GM23248 (cell line): ENCODE measurements around the gene SFPQ. TPM values are rescaled to one million over a fixed set of nuclear protein-coding genes. Genes with fewer than 3 reads are reported as not detected.
A peak's percentile ranks its signal among the peaks of the same experiment; 100 is the strongest.

Experiments
- DNase-seq: peaks from one replicate; pipeline ENCODE4 v3.0.0-alpha.2; 2015
- H2AFZ ChIP-seq: fragments of 200-600 bp; sonication (generic); 2 replicates; pipeline ENCODE4 v1.6.1; 2016; ENCODE audit warnings: antibody characterized with exemption
- H3F3A ChIP-seq: fragments of 200-600 bp; sonication (generic); 2 replicates; pipeline ENCODE4 v1.6.1; 2016; ENCODE audit warnings: mild to moderate bottlenecking, antibody characterized with exemption, mixed run types; ENCODE audit not compliant: insufficient read depth
- H3K27ac ChIP-seq: fragments of 200-600 bp; sonication (generic); 2 replicates; pipeline ENCODE4 v1.5.1; 2016; ENCODE audit warnings: mild to moderate bottlenecking
- H3K27me3 ChIP-seq: fragments of 200-600 bp; sonication (generic); replicated peaks from 2 replicates; pipeline ENCODE4 v1.6.1; 2016; ENCODE audit warnings: mild to moderate bottlenecking; ENCODE audit not compliant: insufficient read depth
- H3K36me3 ChIP-seq: fragments of 200-600 bp; sonication (generic); 2 replicates; pipeline ENCODE4 v1.6.1; 2016; ENCODE audit warnings: low read depth, mild to moderate bottlenecking
- H3K4me1 ChIP-seq: fragments of 200-600 bp; sonication (generic); 2 replicates; pipeline ENCODE4 v1.6.1; 2016; ENCODE audit warnings: mild to moderate bottlenecking; ENCODE audit not compliant: insufficient read depth
- H3K4me2 ChIP-seq: fragments of 200-600 bp; sonication (generic); one replicate; pipeline ENCODE4 v1.6.1; 2016; ENCODE audit warnings: mild to moderate bottlenecking; ENCODE audit not compliant: unreplicated experiment
- H3K4me3 ChIP-seq: fragments of 200-600 bp; sonication (generic); 2 replicates; pipeline ENCODE4 v1.5.1; 2016; ENCODE audit warnings: mild to moderate bottlenecking
- H3K79me2 ChIP-seq: fragments of 200-600 bp; sonication (generic); 2 replicates; pipeline ENCODE4 v1.6.1; 2016; ENCODE audit warnings: mild to moderate bottlenecking; ENCODE audit not compliant: insufficient read depth
- H3K9ac ChIP-seq: fragments of 200-600 bp; sonication (generic); 2 replicates; pipeline ENCODE4 v1.6.1; 2016; ENCODE audit warnings: mild to moderate bottlenecking
- H3K9me2 ChIP-seq: fragments of 200-600 bp; sonication (generic); 2 replicates; pipeline ENCODE4 v1.6.1; 2016; ENCODE audit warnings: mixed run types, mild to moderate bottlenecking, moderate library complexity; ENCODE audit not compliant: insufficient read depth
- H3K9me3 ChIP-seq: fragments of 200-600 bp; sonication (generic); one replicate; pipeline ENCODE4 v1.6.1; 2017; ENCODE audit warnings: low read depth
- H4K20me1 ChIP-seq: fragments of 200-600 bp; sonication (generic); 2 replicates; pipeline ENCODE4 v1.6.0; 2016; ENCODE audit not compliant: insufficient read depth
- EZH2 ChIP-seq: fragments of 200-600 bp; sonication (generic); IDR thresholded peaks from 2 replicates; pipeline ENCODE4 v1.6.1; 2018; ENCODE audit warnings: antibody characterized with exemption, mild to moderate bottlenecking; ENCODE audit not compliant: insufficient read depth, poor library complexity, severe bottlenecking
- EZH2phosphoT487 ChIP-seq: fragments of 200-600 bp; sonication (generic); IDR thresholded peaks from 2 replicates; pipeline ENCODE4 v1.6.1; 2018; ENCODE audit warnings: antibody characterized with exemption, moderate library complexity, mild to moderate bottlenecking, low read depth; ENCODE audit not compliant: insufficient read depth
- WGBS, 2 experiments: methylation state at CpG; one replicate each; pipeline ENCODE4 v1.1.6; 2015 to 2017; ENCODE audit warnings: low lambda C conversion rate in 2 of 2, low coverage in 1 of 2; ENCODE audit errors: missing lambda C conversion rate in 2 of 2; 5-methylcytosine and 5-hydroxymethylcytosine counted together
- in situ Hi-C: fragments of 300-500 bp; cut with MboI; formaldehyde crosslinking; loops from 2 replicates; pipeline ENCODE4 v1.15.0; 2020
- polyA plus RNA-seq: library from polyadenylated mRNA; unstranded; fragments of >200 nt; fragmentation: Nextera tagmentation; extraction: Ambion mirVana; gene quantifications from 2 replicates; pipeline ENCODE4 v1.2.1, GENCODE V29; 2016
- total RNA-seq: library from RNA; depleted of rRNA; stranded (reverse); fragments of >200 nt; shearing (Covaris generic); gene quantifications from 2 replicates; pipeline ENCODE4 v1.2.3, GENCODE V29; 2014

The SFPQ gene
- total and polyA plus RNA-seq, 2 experiments from 2014 or later, result 60.5 to 129 TPM

- 3 to 9% methylated on average over 3 of the region's 3 CpGs for WGBS, 2 experiments
- no peaks in the 10 kb centered on the region for H3K9me2 ChIP-seq
- H3F3A ChIP-seq, result no peaks in the 10 kb centered on the region
- no peaks in the 10 kb centered on the region for H3K27me3 ChIP-seq
- H3K4me3 ChIP-seq, result no peak overlapping the region
- no peak overlapping the region; the same call in 1 of the 2 replicates for H2AFZ ChIP-seq
- TF ChIP-seq EZH2 (no peak), EZH2phosphoT487 (no peak)
- no peaks in the 10 kb centered on the region for H3K4me1 ChIP-seq
- no peaks in the 10 kb centered on the region for H4K20me1 ChIP-seq
- no peak overlapping the region for H3K27ac ChIP-seq
- peak; percentile 26 for DNase-seq
- H3K9me3 ChIP-seq, result no peaks in the 10 kb centered on the region
- H3K36me3 ChIP-seq, result no peaks in the 10 kb centered on the region
- H3K79me2 ChIP-seq, result no peaks in the 10 kb centered on the region
- no peak overlapping the region for H3K4me2 ChIP-seq
- no peak overlapping the region for H3K9ac ChIP-seq
- in situ Hi-C loops, result no loop called here
Measured at GRCh38 chr1:35215346-35215745, 22.4 kb upstream of the SFPQ start.

GRCh38 chr1:35211120-35211414, 18.1 kb upstream of the SFPQ start:
- no peaks in the 10 kb centered on the region for H3K4me1 ChIP-seq
- H3K9me2 ChIP-seq, result no peaks in the 10 kb centered on the region
- no peak for TF ChIP-seq EZH2phosphoT487
- no peak for TF ChIP-seq EZH2
- H3K9ac ChIP-seq, result no peak overlapping the region
- DNase-seq, result no peak
- H3K4me3 ChIP-seq, result no peak overlapping the region
- H3K36me3 ChIP-seq, result no peaks in the 10 kb centered on the region
- no peak overlapping the region for H3K4me2 ChIP-seq
- no peak overlapping the region for H3K27ac ChIP-seq
- H3K27me3 ChIP-seq, result no peaks in the 10 kb centered on the region
- no peaks in the 10 kb centered on the region for H3K9me3 ChIP-seq
- H2AFZ ChIP-seq, result no peak overlapping the region
- in situ Hi-C loops, result no loop called here
- no peaks in the 10 kb centered on the region for H3F3A ChIP-seq
- H4K20me1 ChIP-seq, result no peaks in the 10 kb centered on the region
- 58 to 67% methylated on average over 1 of the region's 1 CpG for WGBS, 2 experiments
- H3K79me2 ChIP-seq, result no peaks in the 10 kb centered on the region

DNA sequence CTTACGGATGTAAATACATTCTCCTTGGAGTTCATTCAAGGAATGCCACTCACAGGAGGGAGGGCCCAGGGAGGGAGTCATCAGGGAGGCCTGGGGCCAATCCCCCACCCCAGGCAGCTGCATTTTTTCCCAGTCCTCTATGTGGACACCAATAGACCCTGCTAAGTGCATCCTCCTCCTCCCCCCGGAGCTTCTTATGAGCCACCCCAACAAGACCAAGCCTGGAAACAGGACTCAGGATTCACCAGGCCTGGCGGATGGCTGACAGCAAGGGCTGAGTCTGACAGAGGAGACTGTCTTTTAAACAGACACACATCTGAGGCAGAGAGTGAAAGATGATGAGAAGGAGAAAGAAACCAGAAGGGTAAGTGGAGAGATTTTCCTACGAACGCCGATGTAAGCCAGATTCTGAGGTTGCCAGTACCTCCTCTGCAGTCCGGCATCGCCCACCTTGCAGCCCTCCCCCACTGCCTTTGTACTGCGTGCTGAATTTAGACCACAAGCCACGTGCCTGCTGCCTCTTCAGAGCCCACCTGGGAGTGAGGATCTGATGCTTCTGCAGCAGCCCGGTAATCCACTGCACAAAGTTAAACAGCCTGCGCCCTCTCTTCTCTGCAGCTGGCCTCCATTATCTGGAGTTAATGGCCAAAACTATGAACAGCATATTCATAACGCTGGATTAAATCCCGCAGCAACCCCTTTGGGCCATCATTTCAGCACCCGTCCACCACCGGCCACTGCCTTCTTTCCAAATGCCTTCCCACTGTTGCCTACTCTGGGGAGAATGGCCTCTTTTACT, 17.6 kb upstream of the SFPQ start:
- no peak overlapping the region for H3K4me2 ChIP-seq
- no peaks in the 10 kb centered on the region for H3K9me3 ChIP-seq
- no peak overlapping the region for H2AFZ ChIP-seq
- H3K4me1 ChIP-seq, result no peaks in the 10 kb centered on the region
- H3K4me3 ChIP-seq, result no peak overlapping the region
- H3K9ac ChIP-seq, result no peak overlapping the region
- in situ Hi-C loops, result no loop called here
- no peaks in the 10 kb centered on the region for H3K9me2 ChIP-seq
- H4K20me1 ChIP-seq, result no peaks in the 10 kb centered on the region
- no peak for DNase-seq
- no peak overlapping the region for H3K27ac ChIP-seq
- no peak for TF ChIP-seq EZH2
- TF ChIP-seq EZH2phosphoT487, result no peak
- WGBS, 2 experiments, result 54 to 57% methylated on average over 16 of the region's 16 CpGs
- H3K79me2 ChIP-seq, result no peaks in the 10 kb centered on the region
- H3K36me3 ChIP-seq, result no peaks in the 10 kb centered on the region
- H3K27me3 ChIP-seq, result no peaks in the 10 kb centered on the region
- no peaks in the 10 kb centered on the region for H3F3A ChIP-seq

- no peaks in the 10 kb centered on the region for H3K9me2 ChIP-seq
- no peak overlapping the region for H3K4me2 ChIP-seq
- WGBS, 2 experiments, result 83 to 97% methylated on average over 1 of the region's 1 CpG
- TF ChIP-seq EZH2 (no peak), EZH2phosphoT487 (no peak)
- no peak for DNase-seq
- no peak overlapping the region for H2AFZ ChIP-seq
- in situ Hi-C loops, result loop anchor here (10.0 kb wide), 1 partner anchor 92 kb away; no protein-coding TSS in a partner anchor
- H3K4me3 ChIP-seq, result no peak overlapping the region
- H3K36me3 ChIP-seq, result no peaks in the 10 kb centered on the region
- H3K79me2 ChIP-seq, result no peaks in the 10 kb centered on the region
- H3K27me3 ChIP-seq, result no peaks in the 10 kb centered on the region
- H3F3A ChIP-seq, result no peaks in the 10 kb centered on the region
- H3K27ac ChIP-seq, result no peak overlapping the region
- no peaks in the 10 kb centered on the region for H4K20me1 ChIP-seq
- 0 out of 2 replicates have a peak, but pooled peaks cover 4% of the 10 kb centered on the region for H3K4me1 ChIP-seq
- H3K9me3 ChIP-seq, result no peaks in the 10 kb centered on the region
- no peak overlapping the region for H3K9ac ChIP-seq
Measured at GRCh38 chr1:35203295-35203694, 10.3 kb upstream of the SFPQ start.
